HEK293 (cell line): Measurements from ENCODE around the gene PPOX.
A peak's percentile ranks its signal among the peaks of the same experiment; 100 is the strongest.

Experiments
- BCL11B ChIP-seq: fragments of 450-650 bp; formaldehyde crosslinking; IDR thresholded peaks from 2 replicates; pipeline ENCODE4 v1.5.1; 2016; ENCODE audit warnings: low read depth, missing biosample characterization, missing genetic modification characterization
- GLIS1 ChIP-seq: fragments of 450-650 bp; formaldehyde crosslinking; IDR thresholded peaks from 2 replicates; pipeline ENCODE4 v1.5.1; 2016; ENCODE audit warnings: missing biosample characterization, missing genetic modification characterization
- HOXC10 ChIP-seq: sonication (generic); formaldehyde crosslinking; IDR thresholded peaks from 2 replicates; pipeline ENCODE4 v1.8.1; 2023; ENCODE audit warnings: mild to moderate bottlenecking, missing genetic modification reagents
- KLF1 ChIP-seq: fragments of 450-650 bp; formaldehyde crosslinking; IDR thresholded peaks from 2 replicates; pipeline ENCODE4 v1.5.1; 2016; ENCODE audit warnings: missing biosample characterization, missing genetic modification characterization
- KLF10 ChIP-seq: fragments of 450-650 bp; IDR thresholded peaks from 2 replicates; pipeline ENCODE4 v1.5.1; 2018; ENCODE audit warnings: missing biosample characterization, mild to moderate bottlenecking, missing genetic modification characterization
- KLF7 ChIP-seq: fragments of 450-650 bp; formaldehyde crosslinking; IDR thresholded peaks from 2 replicates; pipeline ENCODE4 v1.5.1; 2016; ENCODE audit warnings: missing biosample characterization, missing genetic modification characterization, borderline replicate concordance
- PRDM4 ChIP-seq: fragments of 450-650 bp; formaldehyde crosslinking; IDR thresholded peaks from 2 replicates; pipeline ENCODE4 v1.5.1; 2017; ENCODE audit warnings: missing biosample characterization, missing genetic modification characterization
- SCRT1 ChIP-seq: fragments of 450-650 bp; formaldehyde crosslinking; IDR thresholded peaks from 2 replicates; pipeline ENCODE4 v1.5.1; 2016; ENCODE audit warnings: missing biosample characterization, missing genetic modification characterization, borderline replicate concordance
- SP7 ChIP-seq: fragments of 450-650 bp; formaldehyde crosslinking; IDR thresholded peaks from 2 replicates; pipeline ENCODE4 v1.5.1; 2016; ENCODE audit warnings: missing biosample characterization, missing genetic modification characterization
- TRIM28 ChIP-seq: IDR thresholded peaks from 2 replicates; pipeline ENCODE4 v1.6.1; 2011; ENCODE audit warnings: low read length, control low read depth, borderline replicate concordance
- ZBTB20 ChIP-seq: fragments of 450-650 bp; formaldehyde crosslinking; IDR thresholded peaks from 2 replicates; pipeline ENCODE4 v1.5.1; 2016; ENCODE audit warnings: missing biosample characterization, missing genetic modification characterization
- ZBTB26 ChIP-seq: fragments of 450-650 bp; formaldehyde crosslinking; optimal IDR thresholded peaks from 2 replicates; pipeline ENCODE3; 2016; ENCODE audit warnings: missing biosample characterization, mild to moderate bottlenecking, missing genetic modification characterization
- ZBTB8A ChIP-seq: fragments of 450-650 bp; formaldehyde crosslinking; IDR thresholded peaks from 2 replicates; pipeline ENCODE4 v1.5.1; 2016; ENCODE audit warnings: missing biosample characterization, missing genetic modification characterization
- ZEB2 ChIP-seq: fragments of 450-650 bp; formaldehyde crosslinking; IDR thresholded peaks from 2 replicates; pipeline ENCODE4 v1.5.1; 2016; ENCODE audit warnings: missing biosample characterization, missing genetic modification characterization
- ZNF138 ChIP-seq: fragments of 450-650 bp; formaldehyde crosslinking; IDR thresholded peaks from 2 replicates; pipeline ENCODE4 v1.5.1; 2016; ENCODE audit warnings: missing biosample characterization, missing genetic modification characterization, borderline replicate concordance
- ZNF280D ChIP-seq: fragments of 450-650 bp; formaldehyde crosslinking; IDR thresholded peaks from 2 replicates; pipeline ENCODE4 v1.5.1; 2016; ENCODE audit warnings: missing biosample characterization, missing genetic modification characterization
- ZNF324 ChIP-seq: fragments of 450-650 bp; formaldehyde crosslinking; IDR thresholded peaks from 2 replicates; pipeline ENCODE4 v1.5.1; 2016; ENCODE audit warnings: missing biosample characterization, missing genetic modification characterization
- ZNF335 ChIP-seq: fragments of 450-650 bp; formaldehyde crosslinking; conservative IDR thresholded peaks from 2 replicates; pipeline ENCODE4 v1.5.1; 2016; ENCODE audit warnings: missing biosample characterization, missing genetic modification characterization
- ZNF391 ChIP-seq: fragments of 450-650 bp; formaldehyde crosslinking; IDR thresholded peaks from 2 replicates; pipeline ENCODE4 v1.5.1; 2016; ENCODE audit warnings: low read depth, missing biosample characterization, missing genetic modification characterization, borderline replicate concordance
- ZNF426 ChIP-seq: fragments of 450-650 bp; formaldehyde crosslinking; IDR thresholded peaks from 2 replicates; pipeline ENCODE4 v1.5.1; 2017; ENCODE audit warnings: missing biosample characterization, missing genetic modification characterization, mild to moderate bottlenecking, inconsistent platforms, moderate library complexity
- ZNF518A ChIP-seq: fragments of 450-650 bp; formaldehyde crosslinking; conservative IDR thresholded peaks from 2 replicates; pipeline ENCODE4 v1.5.1; 2016; ENCODE audit warnings: low read depth, missing biosample characterization, missing genetic modification characterization
- ZNF560 ChIP-seq: fragments of 450-650 bp; formaldehyde crosslinking; IDR thresholded peaks from 2 replicates; pipeline ENCODE4 v1.5.1; 2017; ENCODE audit warnings: missing biosample characterization, missing genetic modification characterization, borderline replicate concordance
- ZNF610 ChIP-seq: fragments of 450-650 bp; formaldehyde crosslinking; IDR thresholded peaks from 2 replicates; pipeline ENCODE4 v1.5.1; 2016; ENCODE audit warnings: missing biosample characterization, missing genetic modification characterization, borderline replicate concordance
- ZNF76 ChIP-seq: fragments of 450-650 bp; formaldehyde crosslinking; IDR thresholded peaks from 2 replicates; pipeline ENCODE4; 2016; ENCODE audit warnings: low read depth, missing biosample characterization, missing genetic modification characterization, borderline replicate concordance
- ZNF777 ChIP-seq: fragments of 450-650 bp; formaldehyde crosslinking; IDR thresholded peaks from 2 replicates; pipeline ENCODE4 v1.5.1; 2017; ENCODE audit warnings: missing biosample characterization, missing genetic modification characterization, borderline replicate concordance
- ZXDB ChIP-seq: fragments of 450-650 bp; formaldehyde crosslinking; IDR thresholded peaks from 2 replicates; pipeline ENCODE4 v1.5.1; 2016; ENCODE audit warnings: missing biosample characterization, missing genetic modification characterization

The PPOX gene

GRCh38 chr1:161165742-161166668 is at the start of gene PPOX (continued):
- TF ChIP-seq ZBTB20 (tag by site-specific recombination): peak; percentile 60; the same call in 1 of the 2 replicates
- peak; percentile 74 for TF ChIP-seq SP7
- TF ChIP-seq KLF7 (tag by site-specific recombination): peak; percentile 74; the same call in 1 of the 2 replicates
- TF ChIP-seq ZEB2: peak; percentile 74
- TF ChIP-seq ZNF426: no peak
- TF ChIP-seq ZNF777 (tag by site-specific recombination): no peak
- TF ChIP-seq ZNF324: no peak
- TF ChIP-seq ZNF138: no peak
- peak; percentile 75; the same call in 1 of the 2 replicates for TF ChIP-seq KLF10 (tag by site-specific recombination)
- TF ChIP-seq TRIM28: peak; percentile 65; the same call in 1 of the 2 replicates
- peak; percentile 65 for TF ChIP-seq KLF1 (tag by site-specific recombination)
- TF ChIP-seq ZNF391: 0 out of 2 replicates have a peak, but pooled peaks have one; percentile 44
- TF ChIP-seq ZNF610 (tag by site-specific recombination): peak; percentile 75
- TF ChIP-seq ZNF560: no peak
- peak; percentile 94 for TF ChIP-seq ZNF335 (tag by site-specific recombination)
- no peak for TF ChIP-seq ZNF280D (tag by site-specific recombination)
- no peak for TF ChIP-seq HOXC10 (CRISPR knock-in tag)
- peak; percentile 90 for TF ChIP-seq SCRT1 (tag by site-specific recombination)
- no peak for TF ChIP-seq ZNF518A (tag by site-specific recombination)
- TF ChIP-seq ZXDB (tag by site-specific recombination): peak; percentile 66
- peak; percentile 72 for TF ChIP-seq ZBTB26 (tag by site-specific recombination)
- peak; percentile 43; the same call in 1 of the 2 replicates for TF ChIP-seq ZBTB8A
- 0 out of 2 replicates have a peak, but pooled peaks have one; percentile 8 for TF ChIP-seq GLIS1 (tag by site-specific recombination)
- TF ChIP-seq ZNF76 (tag by site-specific recombination): peak; percentile 16; the same call in 1 of the 2 replicates
- TF ChIP-seq PRDM4 (tag by site-specific recombination): 0 out of 2 replicates have a peak, but pooled peaks have one; percentile 4
- TF ChIP-seq BCL11B (tag by site-specific recombination): peak; percentile 68
